Measurements from ENCODE around the gene FAM3A.

DNA sequence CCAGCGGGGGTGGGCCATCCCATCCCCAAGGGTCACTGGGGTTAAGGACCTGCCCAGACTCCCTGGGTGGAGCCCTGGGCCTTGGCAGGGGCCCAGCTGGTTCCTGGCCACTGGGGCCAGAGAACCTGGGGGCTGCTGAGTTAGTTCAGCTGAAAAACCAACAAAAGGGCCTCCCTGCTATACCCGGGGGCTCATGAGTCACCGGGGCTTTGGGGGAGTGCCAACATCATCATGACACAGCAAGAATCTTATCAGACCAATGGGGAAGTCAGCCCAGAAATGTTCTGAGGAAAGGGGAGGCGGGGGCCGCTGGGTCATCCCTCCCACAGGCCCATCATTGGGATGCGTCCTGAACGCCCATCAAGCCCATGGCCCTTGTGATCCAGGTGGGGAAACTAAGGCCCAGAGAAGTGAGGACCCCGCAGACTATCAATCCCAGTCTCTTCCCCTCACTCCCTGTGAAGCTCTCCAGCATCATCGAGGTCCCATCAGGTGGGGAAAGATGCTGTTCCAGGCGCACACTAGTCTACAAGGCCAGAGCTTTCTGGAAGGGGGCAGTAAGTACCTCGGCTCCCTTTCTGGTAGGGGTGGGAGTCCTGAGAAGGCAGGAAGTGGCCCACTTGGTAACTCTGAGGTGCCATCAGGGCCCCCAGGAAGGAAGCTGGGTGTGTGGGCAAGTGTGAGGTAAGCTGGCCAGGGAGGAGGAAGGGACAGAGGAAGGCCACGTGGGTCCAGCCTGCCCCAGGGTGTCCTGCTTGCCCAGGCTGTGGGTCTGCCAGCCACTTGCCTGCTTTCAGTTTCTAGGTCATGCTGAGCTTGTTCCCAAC is 26.1 kb upstream of the FAM3A start:
- TF ChIP-seq, protein P1, sequence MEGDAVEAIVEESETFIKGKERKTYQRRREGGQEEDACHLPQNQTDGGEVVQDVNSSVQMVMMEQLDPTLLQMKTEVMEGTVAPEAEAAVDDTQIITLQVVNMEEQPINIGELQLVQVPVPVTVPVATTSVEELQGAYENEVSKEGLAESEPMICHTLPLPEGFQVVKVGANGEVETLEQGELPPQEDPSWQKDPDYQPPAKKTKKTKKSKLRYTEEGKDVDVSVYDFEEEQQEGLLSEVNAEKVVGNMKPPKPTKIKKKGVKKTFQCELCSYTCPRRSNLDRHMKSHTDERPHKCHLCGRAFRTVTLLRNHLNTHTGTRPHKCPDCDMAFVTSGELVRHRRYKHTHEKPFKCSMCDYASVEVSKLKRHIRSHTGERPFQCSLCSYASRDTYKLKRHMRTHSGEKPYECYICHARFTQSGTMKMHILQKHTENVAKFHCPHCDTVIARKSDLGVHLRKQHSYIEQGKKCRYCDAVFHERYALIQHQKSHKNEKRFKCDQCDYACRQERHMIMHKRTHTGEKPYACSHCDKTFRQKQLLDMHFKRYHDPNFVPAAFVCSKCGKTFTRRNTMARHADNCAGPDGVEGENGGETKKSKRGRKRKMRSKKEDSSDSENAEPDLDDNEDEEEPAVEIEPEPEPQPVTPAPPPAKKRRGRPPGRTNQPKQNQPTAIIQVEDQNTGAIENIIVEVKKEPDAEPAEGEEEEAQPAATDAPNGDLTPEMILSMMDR (conservative IDR thresholded peaks at IDR 0.05 in 1 of 2, IDR thresholded peaks at IDR 0.05 in 1 of 2; ENCODE audit: low read depth in 1 of 2, low read length in 2 of 2) = no peak
- TF ChIP-seq EZH2 (IDR thresholded peaks at IDR 0.05; ENCODE audit: low read length, missing control alignments) = no peak
